ENCODE measurements around the gene DNAH10. TPM values are rescaled to one million over a fixed set of nuclear protein-coding genes. Genes with fewer than 3 reads are reported as not detected.
A peak's percentile ranks its signal among the peaks of the same experiment; 100 is the strongest.

The DNAH10 gene
- total RNA-seq, 1 experiment from 2014 or later: 0.17 TPM

- Histone ChIP-seq H2BK20ac (ENCODE audit: low read depth, low read length, poor library complexity, severe bottlenecking) (no peak overlapping the region), H3K4ac (ENCODE audit: low read depth, low read length) (no peak overlapping the region), H3K23me2 (ENCODE audit: insufficient read length, low read depth, low read length, poor library complexity, severe bottlenecking) (no peaks in the 10 kb centered on the region), H3K4me2 (ENCODE audit: insufficient read depth, insufficient read length, low read length) (no peak overlapping the region), H3K27ac (ENCODE audit: insufficient read length, low read depth, low read length) (no peak overlapping the region), H3K4me1 (ENCODE audit: insufficient read depth, low read length) (no peaks in the 10 kb centered on the region), H4K8ac (replicated peaks; ENCODE audit: insufficient read length, low read depth, low read length) (no peak overlapping the region), H3T11ph (ENCODE audit: low read length) (no peak overlapping the region), H3K18ac (ENCODE audit: insufficient read length, low read depth, low read length) (no peak overlapping the region), H2BK15ac (ENCODE audit: low read depth, low read length) (no peak overlapping the region), H3K23ac (ENCODE audit: insufficient read length, low read depth, low read length) (no peak overlapping the region), H3K9me3 (ENCODE audit: control insufficient read depth, low read depth, low read length) (no peaks in the 10 kb centered on the region), H2BK120ac (ENCODE audit: low read depth, low read length, poor library complexity, severe bottlenecking) (no peak overlapping the region), H3K9ac (ENCODE audit: extremely low read depth, insufficient read length, low read length) (no peak overlapping the region), H2BK5ac (ENCODE audit: insufficient read length, low read length) (no peak overlapping the region), H4K91ac (ENCODE audit: insufficient read length, low read depth, low read length) (no peak overlapping the region), H2AFZ (ENCODE audit: low read length) (no peak overlapping the region), H3K27me3 (ENCODE audit: insufficient read depth, low read length) (no peaks in the 10 kb centered on the region), H2AK5ac (ENCODE audit: insufficient read length, low read length) (no peak overlapping the region), H3K79me2 (ENCODE audit: insufficient read depth, low read length) (no peaks in the 10 kb centered on the region), H4K5ac (ENCODE audit: insufficient read length, low read depth, low read length) (no peak overlapping the region), H4K20me1 (ENCODE audit: control insufficient read depth, insufficient read depth, insufficient read length) (no peaks in the 10 kb centered on the region), H2BK12ac (ENCODE audit: insufficient read length, low read depth, low read length) (no peak overlapping the region), H3K79me1 (ENCODE audit: insufficient read depth, low read depth, low read length, poor library complexity, severe bottlenecking) (no peaks in the 10 kb centered on the region), H3K14ac (ENCODE audit: insufficient read depth, low read length) (no peak overlapping the region), H3K56ac (ENCODE audit: insufficient read length, low read depth, low read length) (no peak overlapping the region)
- peaks cover 3 to 7% of the 10 kb centered on the region in 2 experiments; a peak in 1 of 4 replicates for H3K4me1 Mint-ChIP-seq
- peak overlapping the region in 1 of 3 experiments; percentile 23; a peak in 1 of 7 replicates for H3K27ac Mint-ChIP-seq
- H3K27me3 Mint-ChIP-seq (ENCODE audit: low read depth): peaks cover 37% of the 10 kb centered on the region
- H3K36me3 Mint-ChIP-seq (ENCODE audit: insufficient read depth in 1 of 3, low read depth in 3 of 3): no peaks in the 10 kb centered on the region
- H3K4me3 Mint-ChIP-seq: no peak overlapping the region
- no peak for DNase-seq
- WGBS (ENCODE audit: extremely low coverage, insufficient read length, low lambda C conversion rate): no CpG with 5 or more reads among the region's 14 CpGs
- no peaks in the 10 kb centered on the region for H3K9me3 Mint-ChIP-seq
- TF ChIP-seq CTCF (conservative IDR thresholded peaks at IDR 0.05): no peak
Measured at GRCh38 chr12:123843912-123844748, 82.0 kb downstream of the DNAH10 start.

Data from H9 (cell line).